Central memory CD8-positive, alpha-beta T cell (primary cell): ENCODE measurements around the gene SAMD14.

Experiments
- ATAC-seq: fragments of 150-1000 bp; cut with Tn5 transposase; replicated peaks from 2 replicates; pipeline ENCODE4 v1.10.0; 2022; ENCODE audit warnings: mild to moderate bottlenecking, moderate FRiP score, moderate number of reproducible peaks; ENCODE audit not compliant: poor library complexity, severe bottlenecking; ENCODE audit errors: extremely low read depth
- DNase-seq, 2 donors: peaks; one replicate each; pipeline ENCODE4 v3.0.0; 2021; ENCODE audit warnings: low spot score in 2 of 2
- H3K27ac Mint-ChIP-seq: one replicate; pipeline ENCODE4 v1.8.0; 2022; ENCODE audit warnings: low read depth, mild to moderate bottlenecking, moderate library complexity, mixed read lengths
- H3K27me3 Mint-ChIP-seq: one replicate; pipeline ENCODE4 v1.8.0; 2022; ENCODE audit warnings: mixed read lengths
- H3K36me3 Mint-ChIP-seq: one replicate; pipeline ENCODE4 v1.8.0; 2022; ENCODE audit warnings: mild to moderate bottlenecking, moderate library complexity, mixed read lengths; ENCODE audit not compliant: insufficient read depth
- H3K4me1 Mint-ChIP-seq: one replicate; pipeline ENCODE4 v1.8.0; 2022; ENCODE audit warnings: mixed read lengths
- H3K4me3 Mint-ChIP-seq: one replicate; pipeline ENCODE4 v1.8.0; 2022; ENCODE audit warnings: mild to moderate bottlenecking, moderate library complexity, mixed read lengths
- H3K9me3 Mint-ChIP-seq: one replicate; pipeline ENCODE4 v1.8.0; 2022; ENCODE audit warnings: mixed read lengths

Gene SAMD14

GRCh38 chr17:50095626-50096037, 34.3 kb downstream of the SAMD14 start:
- H3K9me3 Mint-ChIP-seq = no peaks in the 10 kb centered on the region
- no peak for ATAC-seq
- peaks cover 27% of the 10 kb centered on the region for H3K36me3 Mint-ChIP-seq
- peaks cover 61% of the 10 kb centered on the region for H3K4me1 Mint-ChIP-seq
- H3K4me3 Mint-ChIP-seq = peak overlapping the region; percentile 94
- H3K27ac Mint-ChIP-seq = peak overlapping the region; percentile 93
- H3K27me3 Mint-ChIP-seq = no peaks in the 10 kb centered on the region
- no peak for DNase-seq

- peak within 1 kb of the TSS; percentile 93 for H3K27ac Mint-ChIP-seq
- peaks cover 55% of the 10 kb centered on the region for H3K4me1 Mint-ChIP-seq
- H3K9me3 Mint-ChIP-seq = no peaks in the 10 kb centered on the region
- no peaks in the 10 kb centered on the region for H3K27me3 Mint-ChIP-seq
- peak within 1 kb of the TSS; percentile 94 for H3K4me3 Mint-ChIP-seq
- peak; percentile 90 to 95 for DNase-seq
- peak; percentile 95 for ATAC-seq
- H3K36me3 Mint-ChIP-seq = peaks cover 24% of the 10 kb centered on the region
Observed at GRCh38 chr17:50094753-50095619, 35.0 kb downstream of the SAMD14 start, which contains the start of gene PDK2. TSS of gene PDK2 (plus strand) at chr17:50095351. CDS start at chr17:50095436, 85 bp downstream.

- Mint-ChIP-seq H3K4me3 (peak overlapping the region; percentile 94), H3K4me1 (peaks cover 49% of the 10 kb centered on the region), H3K9me3 (no peaks in the 10 kb centered on the region), H3K36me3 (peaks cover 23% of the 10 kb centered on the region), H3K27ac (peak overlapping the region; percentile 93), H3K27me3 (no peaks in the 10 kb centered on the region)
- ATAC-seq (peak; percentile 61), DNase-seq (peak; percentile 83 to 95)
Observed at GRCh38 chr17:50094243-50094752, 35.7 kb downstream of the SAMD14 start.

- H3K27me3 Mint-ChIP-seq = no peaks in the 10 kb centered on the region
- DNase-seq (no peak), ATAC-seq (no peak)
- peaks cover 46% of the 10 kb centered on the region for H3K4me1 Mint-ChIP-seq
- H3K9me3 Mint-ChIP-seq = no peaks in the 10 kb centered on the region
- peak overlapping the region; percentile 94 for H3K4me3 Mint-ChIP-seq
- peak overlapping the region; percentile 93 for H3K27ac Mint-ChIP-seq
- H3K36me3 Mint-ChIP-seq = peaks cover 22% of the 10 kb centered on the region
Observed at GRCh38 chr17:50093807-50094206, 36.2 kb downstream of the SAMD14 start.

- Mint-ChIP-seq H3K4me3 (no peak overlapping the region), H3K9me3 (no peaks in the 10 kb centered on the region), H3K36me3 (peaks cover 22% of the 10 kb centered on the region), H3K27me3 (no peaks in the 10 kb centered on the region), H3K27ac (no peak overlapping the region), H3K4me1 (peaks cover 41% of the 10 kb centered on the region)
- no peak for ATAC-seq
- DNase-seq = no peak
Observed at GRCh38 chr17:50093246-50093645, 36.7 kb downstream of the SAMD14 start.

GRCh38 chr17:50091918-50092285, 38.1 kb downstream of the SAMD14 start:
- Mint-ChIP-seq H3K27me3 (no peaks in the 10 kb centered on the region), H3K4me3 (no peak overlapping the region), H3K27ac (no peak overlapping the region), H3K4me1 (peaks cover 34% of the 10 kb centered on the region), H3K9me3 (no peaks in the 10 kb centered on the region), H3K36me3 (peaks cover 22% of the 10 kb centered on the region)
- no peak for DNase-seq
- no peak for ATAC-seq

GRCh38 chr17:50090971-50091917, 38.7 kb downstream of the SAMD14 start:
- DNase-seq (no peak), ATAC-seq (no peak)
- Mint-ChIP-seq H3K36me3 (peaks cover 22% of the 10 kb centered on the region), H3K27ac (no peak overlapping the region), H3K9me3 (no peaks in the 10 kb centered on the region), H3K4me3 (no peak overlapping the region), H3K4me1 (peaks cover 27% of the 10 kb centered on the region), H3K27me3 (no peaks in the 10 kb centered on the region)

GRCh38 chr17:50090071-50090470, 39.9 kb downstream of the SAMD14 start:
- Mint-ChIP-seq H3K9me3 (no peaks in the 10 kb centered on the region), H3K36me3 (peaks cover 15% of the 10 kb centered on the region), H3K27me3 (no peaks in the 10 kb centered on the region), H3K27ac (no peak overlapping the region), H3K4me1 (peaks cover 15% of the 10 kb centered on the region), H3K4me3 (no peak overlapping the region)
- DNase-seq (no peak), ATAC-seq (no peak)

- ATAC-seq (no peak), DNase-seq (no peak)
- no peaks in the 10 kb centered on the region for H3K9me3 Mint-ChIP-seq
- H3K4me1 Mint-ChIP-seq = peaks cover 6% of the 10 kb centered on the region
- H3K27ac Mint-ChIP-seq = no peak overlapping the region
- no peak overlapping the region for H3K4me3 Mint-ChIP-seq
- H3K36me3 Mint-ChIP-seq = peaks cover 9% of the 10 kb centered on the region
- H3K27me3 Mint-ChIP-seq = no peaks in the 10 kb centered on the region
Observed at GRCh38 chr17:50088952-50089825, 40.8 kb downstream of the SAMD14 start.

- no peak overlapping the region for H3K27ac Mint-ChIP-seq
- no peaks in the 10 kb centered on the region for H3K27me3 Mint-ChIP-seq
- H3K4me1 Mint-ChIP-seq = no peaks in the 10 kb centered on the region
- no peak for DNase-seq
- no peak for ATAC-seq
- no peak overlapping the region for H3K4me3 Mint-ChIP-seq
- H3K9me3 Mint-ChIP-seq = no peaks in the 10 kb centered on the region
- H3K36me3 Mint-ChIP-seq = peaks cover 4% of the 10 kb centered on the region
Observed at GRCh38 chr17:50087912-50088405, 42.0 kb downstream of the SAMD14 start.

- peaks cover 4% of the 10 kb centered on the region for H3K36me3 Mint-ChIP-seq
- DNase-seq (peak; percentile 54 to 72), ATAC-seq (peak; percentile 83)
- H3K27ac Mint-ChIP-seq = no peak overlapping the region
- no peaks in the 10 kb centered on the region for H3K9me3 Mint-ChIP-seq
- no peak overlapping the region for H3K4me3 Mint-ChIP-seq
- H3K27me3 Mint-ChIP-seq = no peaks in the 10 kb centered on the region
- H3K4me1 Mint-ChIP-seq = no peaks in the 10 kb centered on the region
Observed at GRCh38 chr17:50087246-50087911, 42.6 kb downstream of the SAMD14 start.
